Ovary (tissue), 9 donors: ENCODE measurements around the gene MAD1L1. TPM values are rescaled to one million over a fixed set of nuclear protein-coding genes. Genes with fewer than 3 reads are reported as not detected.

Experiments
- DNase-seq, 5 donors: peaks; one replicate each; pipeline ENCODE4 v3.0.0-alpha.2; 2019 to 2020
- H3K27ac ChIP-seq, 2 donors: fragments of 200-600 bp; one replicate each; pipeline versions ENCODE4 v1.5.1 to v1.8.0; 2019 to 2022
- H3K27me3 ChIP-seq: fragments of 200-600 bp; one replicate; pipeline ENCODE4 v1.8.0; 2022
- H3K36me3 ChIP-seq: fragments of 200-600 bp; sonication (generic); one replicate; pipeline ENCODE4 v1.5.1; 2019
- H3K4me1 ChIP-seq: one replicate; pipeline ENCODE4 v1.8.1; 2013; ENCODE audit warnings: mild to moderate bottlenecking, moderate library complexity; ENCODE audit not compliant: insufficient read depth
- H3K4me3 ChIP-seq: fragments of 200-600 bp; sonication (generic); one replicate; pipeline ENCODE4 v1.5.1; 2017
- H3K9me3 ChIP-seq, 2 donors: fragments of 200-600 bp in 1 of 2; sonication (generic) in 1 of 2; one replicate each; pipeline versions ENCODE4 v1.5.1 to v1.8.1; 2013 to 2019; ENCODE audit warnings: mild to moderate bottlenecking in 1 of 2, moderate library complexity in 1 of 2
- EP300 ChIP-seq: sonication (generic); formaldehyde crosslinking; IDR thresholded peaks from one replicate; pipeline ENCODE4 v1.6.1; 2017; ENCODE audit warnings: antibody characterized with exemption
- POLR2A ChIP-seq: fragments of 450-650 bp; IDR thresholded peaks from one replicate; pipeline ENCODE4 v1.6.1; 2017; ENCODE audit warnings: antibody characterized with exemption, mild to moderate bottlenecking, moderate library complexity
- WGBS, 3 donors: extraction: QIAGEN DNeasy Blood & Tissue Kit in 1 of 3; methylation state at CpG; one replicate each; pipeline versions ENCODE4 v1.1.5 to v1.1.7; 2013 to 2017; 5-methylcytosine and 5-hydroxymethylcytosine counted together
- intact Hi-C, 4 donors: fragments of 100-400 bp; cut with DNase I; formaldehyde crosslinking; loops; one replicate each; pipeline versions ENCODE4 v1.11.0 to v1.15.1; 2022 to 2023
- polyA plus RNA-seq, 2 donors: library from polyadenylated mRNA; stranded (reverse); fragments of 200-250 nt in 1 of 2; fragments of 350-450 nt in 1 of 2; fragmentation: Illumina TruSeq in 1 of 2; extraction: RNeasy Lipid Tissue Mini Kit (QIAGEN cat#74804) in 1 of 2; gene quantifications; one replicate each; pipeline ENCODE4 v1.2.3, GENCODE V29; 2013 to 2014
- total RNA-seq, 7 donors: library from RNA; depleted of rRNA in 2 of 7; stranded (reverse); fragments of >200 nt in 2 of 7; fragmentation: NEBNext Ultra II Directional in 3 of 7; extraction: Animal tissue kit (Norgen Biotek cat#: 25700) in 3 of 7; gene quantifications; one replicate each; pipeline versions ENCODE4 v1.1.0 to v1.2.4, GENCODE V29; 2016 to 2023
- TF ChIP-seq, protein P1 (sequence below), 3 donors: fragments of 450-650 bp in 2 of 3; fragments of 200-600 bp in 1 of 3; IDR thresholded peaks; one replicate each; pipeline versions ENCODE4 v1.5.1 to v1.8.0; 2016 to 2022; ENCODE audit warnings: antibody characterized with exemption in 3 of 3, mild to moderate bottlenecking in 1 of 3
- donor health status: DM: no; HTN: no; CAD: no; lungs with moderate emphysema.
- donor health status: DM: no; HTN: no; CAD: no.
- donor health status: Bipolar disorder and iron deficiency.
- donor health status: DM: yes; HTN: yes; CAD: no.
- donor health status: DM: no; HTN: no; CAD: no.
- donor health status: DM: yes; HTN: yes; CAD: no.

The MAD1L1 gene
- total and polyA plus RNA-seq, 9 donors: 5.9 to 36.6 (median 22.8) TPM

GRCh38 chr7:1779445-1779844 is 453.3 kb downstream of the MAD1L1 start:
- TF ChIP-seq, protein P1, sequence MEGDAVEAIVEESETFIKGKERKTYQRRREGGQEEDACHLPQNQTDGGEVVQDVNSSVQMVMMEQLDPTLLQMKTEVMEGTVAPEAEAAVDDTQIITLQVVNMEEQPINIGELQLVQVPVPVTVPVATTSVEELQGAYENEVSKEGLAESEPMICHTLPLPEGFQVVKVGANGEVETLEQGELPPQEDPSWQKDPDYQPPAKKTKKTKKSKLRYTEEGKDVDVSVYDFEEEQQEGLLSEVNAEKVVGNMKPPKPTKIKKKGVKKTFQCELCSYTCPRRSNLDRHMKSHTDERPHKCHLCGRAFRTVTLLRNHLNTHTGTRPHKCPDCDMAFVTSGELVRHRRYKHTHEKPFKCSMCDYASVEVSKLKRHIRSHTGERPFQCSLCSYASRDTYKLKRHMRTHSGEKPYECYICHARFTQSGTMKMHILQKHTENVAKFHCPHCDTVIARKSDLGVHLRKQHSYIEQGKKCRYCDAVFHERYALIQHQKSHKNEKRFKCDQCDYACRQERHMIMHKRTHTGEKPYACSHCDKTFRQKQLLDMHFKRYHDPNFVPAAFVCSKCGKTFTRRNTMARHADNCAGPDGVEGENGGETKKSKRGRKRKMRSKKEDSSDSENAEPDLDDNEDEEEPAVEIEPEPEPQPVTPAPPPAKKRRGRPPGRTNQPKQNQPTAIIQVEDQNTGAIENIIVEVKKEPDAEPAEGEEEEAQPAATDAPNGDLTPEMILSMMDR (IDR thresholded peaks at IDR 0.05): no peak
- no peak for TF ChIP-seq POLR2A
- TF ChIP-seq EP300: no peak
- Histone ChIP-seq H3K27me3 (no peaks in the 10 kb centered on the region), H3K9me3 (no peaks in the 10 kb centered on the region), H3K27ac (no peak overlapping the region), H3K4me1 (no peaks in the 10 kb centered on the region), H3K4me3 (no peak overlapping the region), H3K36me3 (no peaks in the 10 kb centered on the region)
- peak in 1 of 5 donors; percentile 8 for DNase-seq
- 85 to 89% (median 89%) methylated on average over 14 of the region's 14 CpGs for whole genome bisulfite sequencing, 3 donors
- intact Hi-C loops: no loop called here

DNA sequence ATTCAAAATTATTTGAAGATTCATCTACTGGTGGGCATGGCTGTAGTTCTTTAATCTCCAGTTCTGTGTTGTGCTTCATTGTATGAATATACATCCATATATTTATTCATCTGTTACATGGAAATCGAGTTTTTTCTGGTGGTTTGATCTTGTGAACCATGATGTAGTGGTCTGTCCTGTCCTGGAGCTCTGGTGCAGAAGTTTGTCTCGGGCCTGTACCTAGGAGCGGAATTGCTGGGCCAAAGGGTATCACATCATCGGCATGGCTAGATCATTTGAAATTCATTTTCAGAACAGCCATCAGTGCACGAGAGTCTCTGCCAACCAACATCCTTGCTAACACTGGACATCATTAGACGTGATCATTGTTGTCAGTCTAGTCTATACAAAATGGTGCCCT is 455.6 kb downstream of the MAD1L1 start:
- 84 to 89% (median 85%) methylated on average over 6 of the region's 6 CpGs for WGBS, 3 donors
- Histone ChIP-seq H3K36me3 (no peaks in the 10 kb centered on the region), H3K9me3 (no peaks in the 10 kb centered on the region), H3K4me3 (no peak overlapping the region), H3K27me3 (no peaks in the 10 kb centered on the region), H3K27ac (no peak overlapping the region), H3K4me1 (no peaks in the 10 kb centered on the region)
- no peak for DNase-seq
- no peak for TF ChIP-seq EP300
- TF ChIP-seq POLR2A: no peak
- TF ChIP-seq, protein P1 (IDR thresholded peaks at IDR 0.05): no peak
- intact Hi-C loops: no loop called here

GRCh38 chr7:1775389-1775788 is 457.4 kb downstream of the MAD1L1 start:
- Histone ChIP-seq H3K27me3 (no peaks in the 10 kb centered on the region), H3K27ac (no peak overlapping the region), H3K36me3 (no peaks in the 10 kb centered on the region), H3K4me3 (no peak overlapping the region), H3K9me3 (no peaks in the 10 kb centered on the region), H3K4me1 (no peaks in the 10 kb centered on the region)
- intact Hi-C loops: no loop called here
- DNase-seq: no peak
- 67 to 81% (median 73%) methylated on average over 4 of the region's 4 CpGs for WGBS, 3 donors
- TF ChIP-seq, protein P1 (IDR thresholded peaks at IDR 0.05): no peak
- TF ChIP-seq EP300 (no peak), POLR2A (no peak)

DNA sequence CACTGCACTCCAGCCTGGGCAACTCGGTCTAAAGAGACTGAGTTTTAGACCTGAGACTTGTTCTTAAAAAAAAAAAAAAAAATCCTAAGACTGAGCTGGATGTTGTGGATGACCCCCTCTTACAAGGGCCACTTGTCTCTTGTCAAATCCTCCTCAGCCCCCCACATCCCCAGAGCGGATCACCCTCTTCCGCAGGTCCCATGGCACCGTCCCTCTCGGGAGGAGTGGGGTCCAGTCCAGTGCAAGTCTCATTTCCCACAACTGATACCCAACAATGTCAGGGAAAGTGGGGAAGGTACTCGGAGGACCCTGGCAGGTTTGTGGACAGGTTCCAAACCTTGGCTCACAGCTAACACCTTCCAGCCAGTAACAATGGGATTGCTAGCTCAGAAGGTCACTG is 462.4 kb downstream of the MAD1L1 start:
- Histone ChIP-seq H3K4me1 (no peaks in the 10 kb centered on the region), H3K4me3 (no peak overlapping the region), H3K9me3 (no peaks in the 10 kb centered on the region), H3K27me3 (no peaks in the 10 kb centered on the region), H3K27ac (no peak overlapping the region), H3K36me3 (no peaks in the 10 kb centered on the region)
- 90 to 93% (median 90%) methylated on average over 6 of the region's 6 CpGs for WGBS, 3 donors
- TF ChIP-seq, protein P1 (IDR thresholded peaks at IDR 0.05): no peak
- TF ChIP-seq POLR2A: no peak
- TF ChIP-seq EP300: no peak
- no peak for DNase-seq
- intact Hi-C loops: no loop called here
